ENCODE results near the gene PRKAR1B. TPM values are rescaled to one million over a fixed set of nuclear protein-coding genes. Genes with fewer than 3 reads are reported as not detected.

Gene PRKAR1B
- total RNA-seq, 2 experiments from 2014 or later, result 22.5 to 41.6 TPM

DNA sequence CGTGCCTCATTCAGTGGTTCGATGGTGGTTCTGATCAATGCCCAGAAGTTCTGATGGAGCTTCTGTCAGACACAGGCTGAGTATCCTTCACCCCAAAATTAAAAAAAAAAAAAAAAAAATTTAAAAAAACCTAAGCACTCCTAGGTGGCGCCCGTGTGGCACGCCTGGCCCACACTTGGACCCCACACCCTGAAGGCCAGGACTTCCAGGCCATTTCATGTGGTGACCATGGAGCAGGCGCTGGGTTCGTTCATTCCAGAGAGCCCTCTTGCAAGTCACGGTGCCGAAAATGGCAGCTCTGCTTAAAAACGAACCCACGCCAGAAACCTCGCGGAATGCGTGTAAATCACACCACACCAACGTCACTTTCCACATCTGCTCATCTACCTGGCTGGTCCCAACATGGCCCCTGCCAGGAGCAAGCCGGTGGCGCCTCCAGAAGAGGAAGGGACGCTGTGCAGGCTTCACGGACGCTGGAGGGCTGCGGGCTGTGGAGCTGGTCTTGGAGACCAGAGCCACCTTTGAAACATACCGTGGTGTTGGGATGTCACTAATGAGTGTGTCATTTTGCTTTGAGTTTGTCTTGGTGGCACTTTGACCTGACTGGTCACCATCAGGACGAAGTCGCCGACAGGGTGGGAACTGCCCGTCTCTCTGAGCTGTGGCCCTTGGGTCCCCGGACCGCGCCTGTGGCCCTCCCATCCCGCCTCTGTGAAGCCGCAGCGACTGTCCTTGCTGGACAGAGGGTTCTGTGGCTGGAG is 46.0 kb upstream of the PRKAR1B start:
- H3K27ac ChIP-seq (ENCODE audit: low read depth, low read length, poor library complexity, severe bottlenecking), result no peak overlapping the region
- TF ChIP-seq, protein P1, sequence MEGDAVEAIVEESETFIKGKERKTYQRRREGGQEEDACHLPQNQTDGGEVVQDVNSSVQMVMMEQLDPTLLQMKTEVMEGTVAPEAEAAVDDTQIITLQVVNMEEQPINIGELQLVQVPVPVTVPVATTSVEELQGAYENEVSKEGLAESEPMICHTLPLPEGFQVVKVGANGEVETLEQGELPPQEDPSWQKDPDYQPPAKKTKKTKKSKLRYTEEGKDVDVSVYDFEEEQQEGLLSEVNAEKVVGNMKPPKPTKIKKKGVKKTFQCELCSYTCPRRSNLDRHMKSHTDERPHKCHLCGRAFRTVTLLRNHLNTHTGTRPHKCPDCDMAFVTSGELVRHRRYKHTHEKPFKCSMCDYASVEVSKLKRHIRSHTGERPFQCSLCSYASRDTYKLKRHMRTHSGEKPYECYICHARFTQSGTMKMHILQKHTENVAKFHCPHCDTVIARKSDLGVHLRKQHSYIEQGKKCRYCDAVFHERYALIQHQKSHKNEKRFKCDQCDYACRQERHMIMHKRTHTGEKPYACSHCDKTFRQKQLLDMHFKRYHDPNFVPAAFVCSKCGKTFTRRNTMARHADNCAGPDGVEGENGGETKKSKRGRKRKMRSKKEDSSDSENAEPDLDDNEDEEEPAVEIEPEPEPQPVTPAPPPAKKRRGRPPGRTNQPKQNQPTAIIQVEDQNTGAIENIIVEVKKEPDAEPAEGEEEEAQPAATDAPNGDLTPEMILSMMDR (conservative IDR thresholded peaks at IDR 0.05; ENCODE audit: low read length), result 0 out of 2 replicates have a peak, but pooled peaks have one; percentile 26
- no peak for TF ChIP-seq EZH2phosphoT487 (IDR thresholded peaks at IDR 0.05; ENCODE audit: borderline replicate concordance, low read depth, low read length)
- H3K4me2 ChIP-seq (ENCODE audit: low read length), result no peak overlapping the region
- ChIA-PET POLR2A (no interaction called here), CTCF (ENCODE audit: unreplicated experiment) (interaction anchor here (0.5 kb wide), 1 partner anchor 660 kb away, joined by 8 read pairs; no protein-coding TSS in a partner anchor)
- no peaks in the 10 kb centered on the region for H3K4me1 ChIP-seq (ENCODE audit: insufficient read depth, low read length, poor library complexity, severe bottlenecking)
- intact Hi-C loops (cut with micrococcal nuclease; ENCODE audit: unreplicated experiment), result loop anchor here (5.0 kb wide), 1 partner anchor 451 kb away; no protein-coding TSS in a partner anchor
- peaks cover 78% of the 10 kb centered on the region for H3K36me3 ChIP-seq (ENCODE audit: insufficient read depth, low read length)
- no peaks in the 10 kb centered on the region for H3K79me2 ChIP-seq (ENCODE audit: insufficient read depth, low read depth, low read length)
- no peak overlapping the region for H3K4me3 ChIP-seq (ENCODE audit: low read depth, low read length, poor library complexity, severe bottlenecking)
- no peaks in the 10 kb centered on the region for H3K9me3 ChIP-seq (ENCODE audit: low read length)
- DNase-seq (ENCODE audit: low spot score), result no peak
- no peaks in the 10 kb centered on the region for H4K20me1 ChIP-seq (ENCODE audit: insufficient read depth, low read length)
- no peak overlapping the region for H2AFZ ChIP-seq (ENCODE audit: low read length)
- BruUV-seq (replicated peaks), result no TSS peak
- H3K9me2 ChIP-seq (ENCODE audit: insufficient read depth, low read length), result no peaks in the 10 kb centered on the region

DNA sequence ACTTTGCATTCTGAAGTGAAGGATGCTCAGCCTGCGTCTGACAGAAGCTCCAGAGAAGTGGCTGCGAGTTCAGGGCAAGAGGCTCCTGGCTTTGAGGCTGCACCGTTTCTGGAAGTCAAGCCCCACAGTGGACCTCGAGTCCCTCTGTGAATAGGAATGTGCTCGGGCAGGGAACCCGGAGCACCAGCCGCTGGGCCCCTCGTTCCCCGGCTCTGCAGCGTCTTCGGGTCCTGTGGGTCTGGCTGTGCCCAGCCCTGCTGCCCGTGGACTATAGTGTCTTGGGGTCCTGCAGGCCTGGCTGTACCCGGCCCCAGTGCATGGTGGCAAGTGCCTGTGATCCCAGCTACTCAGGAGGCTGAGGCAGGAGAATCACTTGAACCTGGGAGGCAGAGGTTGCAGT is 45.3 kb upstream of the PRKAR1B start:
- no peaks in the 10 kb centered on the region for H3K9me2 ChIP-seq (ENCODE audit: insufficient read depth, low read length)
- no peaks in the 10 kb centered on the region for H4K20me1 ChIP-seq (ENCODE audit: insufficient read depth, low read length)
- TF ChIP-seq, protein P1 (conservative IDR thresholded peaks at IDR 0.05; ENCODE audit: low read length), result no peak
- no peak for TF ChIP-seq EZH2phosphoT487 (IDR thresholded peaks at IDR 0.05; ENCODE audit: borderline replicate concordance, low read depth, low read length)
- no peak overlapping the region for H2AFZ ChIP-seq (ENCODE audit: low read length)
- peaks cover 72% of the 10 kb centered on the region for H3K36me3 ChIP-seq (ENCODE audit: insufficient read depth, low read length)
- no TSS peak for BruUV-seq (replicated peaks)
- intact Hi-C loops (cut with micrococcal nuclease; ENCODE audit: unreplicated experiment), result loop anchor here (5.0 kb wide), 1 partner anchor 450 kb away; no protein-coding TSS in a partner anchor
- H3K9me3 ChIP-seq (ENCODE audit: low read length), result no peaks in the 10 kb centered on the region
- POLR2A ChIA-PET, result no interaction called here
- H3K4me1 ChIP-seq (ENCODE audit: insufficient read depth, low read length, poor library complexity, severe bottlenecking), result no peaks in the 10 kb centered on the region
- H3K4me2 ChIP-seq (ENCODE audit: low read length), result no peak overlapping the region
- DNase-seq (ENCODE audit: low spot score), result no peak
- no peak overlapping the region for H3K27ac ChIP-seq (ENCODE audit: low read depth, low read length, poor library complexity, severe bottlenecking)
- H3K79me2 ChIP-seq (ENCODE audit: insufficient read depth, low read depth, low read length), result no peaks in the 10 kb centered on the region
- CTCF ChIA-PET (ENCODE audit: unreplicated experiment), result no interaction called here
- H3K4me3 ChIP-seq (ENCODE audit: low read depth, low read length, poor library complexity, severe bottlenecking), result no peak overlapping the region

DNA sequence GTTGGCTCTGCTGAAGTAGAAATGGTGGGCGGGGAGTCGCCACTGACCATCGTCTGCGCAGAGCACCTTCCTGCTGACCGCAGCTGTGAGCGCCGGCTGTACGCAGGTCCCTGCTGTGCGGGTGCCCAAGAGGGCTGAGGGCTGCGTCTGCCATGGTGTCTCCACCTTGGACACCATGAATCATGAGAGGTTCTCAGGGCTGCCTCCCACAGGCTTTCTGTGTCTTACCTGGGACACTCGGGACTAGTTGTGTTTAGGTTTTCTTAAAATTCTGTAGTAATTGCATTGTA is 44.9 kb upstream of the PRKAR1B start:
- Histone ChIP-seq H3K36me3 (ENCODE audit: insufficient read depth, low read length) (peaks cover 67% of the 10 kb centered on the region), H3K4me2 (ENCODE audit: low read length) (no peak overlapping the region), H3K9me2 (ENCODE audit: insufficient read depth, low read length) (no peaks in the 10 kb centered on the region), H3K4me3 (ENCODE audit: low read depth, low read length, poor library complexity, severe bottlenecking) (no peak overlapping the region), H4K20me1 (ENCODE audit: insufficient read depth, low read length) (no peaks in the 10 kb centered on the region), H2AFZ (ENCODE audit: low read length) (no peak overlapping the region), H3K9me3 (ENCODE audit: low read length) (no peaks in the 10 kb centered on the region), H3K79me2 (ENCODE audit: insufficient read depth, low read depth, low read length) (no peaks in the 10 kb centered on the region), H3K4me1 (ENCODE audit: insufficient read depth, low read length, poor library complexity, severe bottlenecking) (no peaks in the 10 kb centered on the region), H3K27ac (ENCODE audit: low read depth, low read length, poor library complexity, severe bottlenecking) (no peak overlapping the region)
- intact Hi-C loops (cut with micrococcal nuclease; ENCODE audit: unreplicated experiment), result loop anchor here (5.0 kb wide), 1 partner anchor 450 kb away; no protein-coding TSS in a partner anchor
- no TSS peak for BruUV-seq (replicated peaks)
- ChIA-PET CTCF (ENCODE audit: unreplicated experiment) (no interaction called here), POLR2A (no interaction called here)
- TF ChIP-seq EZH2phosphoT487 (IDR thresholded peaks at IDR 0.05; ENCODE audit: borderline replicate concordance, low read depth, low read length), result no peak
- TF ChIP-seq, protein P1 (conservative IDR thresholded peaks at IDR 0.05; ENCODE audit: low read length), result no peak
- no peak for DNase-seq (ENCODE audit: low spot score)
